KOPT-K1 (cell line): ENCODE results near the gene B3GALT5.

Experiments
- H3K27ac ChIP-seq: fragments of 200-600 bp; sonication (generic); 2 replicates; pipeline ENCODE4 v1.5.1; 2016; ENCODE audit warnings: antibody characterized with exemption, mild to moderate bottlenecking, low read depth, low read length; ENCODE audit not compliant: poor library complexity, severe bottlenecking
- H3K36me3 ChIP-seq: fragments of 200-600 bp; sonication (generic); 2 replicates; pipeline ENCODE4 v1.5.1; 2017; ENCODE audit warnings: antibody characterized with exemption, mild to moderate bottlenecking, low read length, moderate library complexity; ENCODE audit not compliant: insufficient read depth
- H3K9me3 ChIP-seq: fragments of 200-600 bp; sonication (generic); 2 replicates; pipeline ENCODE4 v1.5.1; 2017; ENCODE audit warnings: antibody characterized with exemption, low read length, mild to moderate bottlenecking; ENCODE audit not compliant: insufficient read depth, poor library complexity, severe bottlenecking

B3GALT5 gene

GRCh38 chr21:39630191-39630591, 17.5 kb downstream of the B3GALT5 start:
- Histone ChIP-seq H3K27ac (no peak overlapping the region), H3K9me3 (no peaks in the 10 kb centered on the region), H3K36me3 (no peaks in the 10 kb centered on the region)

- no peak overlapping the region for H3K27ac ChIP-seq
- H3K36me3 ChIP-seq = no peaks in the 10 kb centered on the region
- no peaks in the 10 kb centered on the region for H3K9me3 ChIP-seq
Measured at GRCh38 chr21:39630827-39631226, 18.1 kb downstream of the B3GALT5 start.

- Histone ChIP-seq H3K9me3 (no peaks in the 10 kb centered on the region), H3K36me3 (no peaks in the 10 kb centered on the region), H3K27ac (no peak overlapping the region)
Measured at GRCh38 chr21:39631842-39632562, 19.3 kb downstream of the B3GALT5 start.

GRCh38 chr21:39632796-39633442, 20.2 kb downstream of the B3GALT5 start:
- no peaks in the 10 kb centered on the region for H3K36me3 ChIP-seq
- no peak overlapping the region for H3K27ac ChIP-seq
- H3K9me3 ChIP-seq = no peaks in the 10 kb centered on the region

- H3K9me3 ChIP-seq = no peaks in the 10 kb centered on the region
- no peak overlapping the region for H3K27ac ChIP-seq
- no peaks in the 10 kb centered on the region for H3K36me3 ChIP-seq
Measured at GRCh38 chr21:39633770-39634181, 21.0 kb downstream of the B3GALT5 start.

- H3K27ac ChIP-seq = no peak overlapping the region
- no peaks in the 10 kb centered on the region for H3K36me3 ChIP-seq
- no peaks in the 10 kb centered on the region for H3K9me3 ChIP-seq
Measured at GRCh38 chr21:39634507-39634906, 21.8 kb downstream of the B3GALT5 start.

GRCh38 chr21:39637197-39637970, 24.6 kb downstream of the B3GALT5 start:
- no peaks in the 10 kb centered on the region for H3K9me3 ChIP-seq

GRCh38 chr21:39637971-39638240, 25.2 kb downstream of the B3GALT5 start:
- no peak overlapping the region for H3K27ac ChIP-seq
- H3K9me3 ChIP-seq = no peaks in the 10 kb centered on the region

More at GRCh38 chr21:39637197-39637970, 24.6 kb downstream of the B3GALT5 start:
- H3K36me3 ChIP-seq = no peaks in the 10 kb centered on the region
- H3K27ac ChIP-seq = no peak overlapping the region

GRCh38 chr21:39638281-39638680, 25.5 kb downstream of the B3GALT5 start:
- Histone ChIP-seq H3K9me3 (no peaks in the 10 kb centered on the region), H3K36me3 (no peaks in the 10 kb centered on the region), H3K27ac (no peak overlapping the region)

More at GRCh38 chr21:39637971-39638240, 25.2 kb downstream of the B3GALT5 start:
- H3K36me3 ChIP-seq = no peaks in the 10 kb centered on the region

GRCh38 chr21:39640754-39641153, 28.0 kb downstream of the B3GALT5 start:
- Histone ChIP-seq H3K36me3 (no peaks in the 10 kb centered on the region), H3K9me3 (no peaks in the 10 kb centered on the region), H3K27ac (no peak overlapping the region)

- Histone ChIP-seq H3K27ac (no peak overlapping the region), H3K36me3 (no peaks in the 10 kb centered on the region), H3K9me3 (no peaks in the 10 kb centered on the region)
Measured at GRCh38 chr21:39641827-39642450, 29.2 kb downstream of the B3GALT5 start.

- no peak overlapping the region for H3K27ac ChIP-seq
- no peaks in the 10 kb centered on the region for H3K36me3 ChIP-seq
- no peaks in the 10 kb centered on the region for H3K9me3 ChIP-seq
Measured at GRCh38 chr21:39644062-39644560, 31.4 kb downstream of the B3GALT5 start.

GRCh38 chr21:39645331-39645730, 32.6 kb downstream of the B3GALT5 start:
- Histone ChIP-seq H3K9me3 (no peaks in the 10 kb centered on the region), H3K36me3 (no peaks in the 10 kb centered on the region), H3K27ac (no peak overlapping the region)

- H3K27ac ChIP-seq = no peak overlapping the region
- H3K36me3 ChIP-seq = no peaks in the 10 kb centered on the region
- H3K9me3 ChIP-seq = no peaks in the 10 kb centered on the region
Measured at GRCh38 chr21:39647476-39647875, 34.7 kb downstream of the B3GALT5 start.

- Histone ChIP-seq H3K36me3 (no peaks in the 10 kb centered on the region), H3K9me3 (peaks cover 8% of the 10 kb centered on the region), H3K27ac (no peak overlapping the region)
Measured at GRCh38 chr21:39648879-39649278, 36.1 kb downstream of the B3GALT5 start.
